Left forelimb (tissue), 1 donor: ENCODE results near the gene CAMK1.
"Not testable (repeated sequence)": the region's sequence is repeated elsewhere in the genome, so short reads cannot be mapped to it uniquely, and the experiment has no call there.

Experiments
- DNase-seq: peaks from one replicate; pipeline ENCODE4 v3.0.0-alpha.2; 2018; ENCODE audit warnings: low spot score

The CAMK1 gene

DNA sequence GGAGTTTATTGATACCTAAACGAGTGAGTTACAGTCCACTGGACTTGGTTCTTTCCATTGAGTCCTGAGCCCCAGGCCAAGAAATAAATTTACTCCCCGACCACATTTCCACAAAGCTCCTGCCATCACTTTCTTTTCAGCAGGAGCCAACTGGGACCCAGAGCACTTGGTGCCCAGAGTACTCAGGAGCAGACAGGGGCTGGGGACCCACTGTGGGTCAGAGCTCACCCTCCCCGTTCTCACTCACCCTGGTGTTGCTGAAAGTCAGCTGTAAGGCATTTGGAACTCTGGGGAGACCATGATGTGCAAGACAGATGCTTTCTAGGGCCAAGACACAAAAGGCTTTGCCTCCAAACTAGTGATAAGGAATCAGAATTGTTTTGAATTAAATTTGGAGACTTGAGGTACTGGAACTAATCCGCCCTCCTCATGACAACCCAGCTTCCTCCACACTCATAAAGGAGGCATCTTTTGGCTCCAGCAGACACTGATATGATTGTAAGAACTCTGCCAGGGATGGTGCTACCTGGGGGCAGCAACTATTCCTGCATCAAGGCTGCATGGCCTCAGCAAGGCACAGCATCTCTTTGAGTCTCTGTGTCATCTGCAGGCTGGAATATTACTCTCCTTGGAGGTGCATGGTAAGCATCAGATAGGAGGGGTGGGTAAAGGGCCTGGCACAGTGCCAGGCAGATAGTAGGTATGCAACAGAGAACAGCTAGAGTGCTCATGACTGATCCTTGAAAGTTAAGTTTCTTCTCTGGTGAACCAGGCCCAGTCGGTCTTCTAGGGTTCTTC, 7.3 kb upstream of the CAMK1 start:
- DNase-seq = no peak

- DNase-seq = not testable (repeated sequence)
Measured at GRCh38 chr3:9771007-9771406, 1.3 kb upstream of the CAMK1 start.

DNA sequence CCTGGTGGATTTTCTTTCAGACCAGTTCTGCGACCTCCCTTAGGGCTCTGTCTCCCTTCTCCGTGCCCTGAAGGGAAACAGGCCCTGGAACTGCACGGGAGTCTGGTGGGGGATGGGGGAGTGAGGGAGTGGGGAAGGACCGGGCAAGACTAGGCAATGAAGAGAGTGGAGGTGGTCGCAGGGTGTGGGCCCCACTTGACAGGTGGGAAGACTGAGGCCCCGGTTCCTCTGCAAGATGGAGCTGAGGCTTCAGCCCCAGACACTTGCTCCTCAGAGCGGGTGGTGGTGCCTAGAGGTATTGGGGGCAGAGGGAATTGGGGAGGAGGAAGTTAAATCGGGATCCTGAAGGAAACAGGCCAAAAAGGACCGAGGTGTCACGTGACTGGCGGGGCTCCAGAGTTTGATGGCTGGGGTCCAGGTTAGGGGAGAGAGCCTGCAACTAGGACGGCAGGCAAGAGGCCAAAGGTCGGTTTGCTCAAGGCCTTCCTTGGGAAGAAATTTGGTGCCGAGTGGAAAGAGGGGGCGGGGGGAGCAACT, 597 bp upstream of the CAMK1 start:
- peak; percentile 80 for DNase-seq

DNA sequence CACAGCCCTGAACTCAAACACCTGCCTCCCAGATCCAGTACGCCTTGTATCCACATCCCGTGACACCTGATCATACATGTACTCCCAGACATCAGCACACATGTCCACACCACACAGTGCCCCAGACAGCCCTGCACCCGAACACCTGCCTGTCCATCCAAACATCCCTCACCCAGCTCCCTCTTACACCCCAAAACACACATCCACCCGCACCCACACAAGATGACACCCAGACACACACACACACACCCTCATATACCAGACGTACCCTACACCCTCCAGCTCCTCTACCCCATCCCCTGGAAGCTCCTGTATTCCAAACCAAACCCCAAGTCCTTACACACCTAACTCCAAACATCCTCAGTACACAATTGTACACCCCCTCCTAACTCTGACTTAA, 735 bp downstream of the CAMK1 start:
- DNase-seq = no peak

DNA sequence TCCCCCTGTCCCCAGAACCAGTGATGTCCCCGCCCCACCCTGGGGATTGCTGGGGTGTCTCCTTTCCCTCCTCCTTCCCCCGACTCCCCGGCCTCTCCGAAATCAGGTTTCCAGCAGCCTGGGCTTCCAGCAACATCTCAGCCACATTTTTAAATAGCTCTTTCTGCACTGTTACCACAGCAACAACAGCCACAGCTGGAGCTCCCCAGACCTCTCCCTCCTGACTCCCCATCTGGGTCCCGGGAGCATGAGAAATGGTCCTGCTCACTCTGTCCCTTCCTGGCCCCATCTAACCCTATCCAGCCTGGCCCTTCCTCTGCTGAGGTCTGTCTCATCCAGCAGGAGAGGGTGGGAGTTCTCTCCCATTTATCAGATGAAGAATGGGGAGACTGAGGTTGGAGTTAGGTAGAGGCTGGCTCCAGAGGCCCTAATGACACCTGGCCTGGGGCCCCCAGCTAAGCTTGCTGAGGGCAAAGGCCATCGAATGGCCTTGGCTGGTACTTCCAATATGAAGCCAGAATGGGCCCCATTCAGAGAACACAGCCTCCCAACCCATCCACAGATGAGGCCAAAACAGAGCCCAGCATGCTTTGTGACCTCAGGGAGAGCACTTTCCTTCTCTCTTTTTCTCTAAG, 1.5 kb downstream of the CAMK1 start:
- DNase-seq = no peak

- DNase-seq = no peak
Measured at GRCh38 chr3:9767418-9767817, 2.3 kb downstream of the CAMK1 start.

DNA sequence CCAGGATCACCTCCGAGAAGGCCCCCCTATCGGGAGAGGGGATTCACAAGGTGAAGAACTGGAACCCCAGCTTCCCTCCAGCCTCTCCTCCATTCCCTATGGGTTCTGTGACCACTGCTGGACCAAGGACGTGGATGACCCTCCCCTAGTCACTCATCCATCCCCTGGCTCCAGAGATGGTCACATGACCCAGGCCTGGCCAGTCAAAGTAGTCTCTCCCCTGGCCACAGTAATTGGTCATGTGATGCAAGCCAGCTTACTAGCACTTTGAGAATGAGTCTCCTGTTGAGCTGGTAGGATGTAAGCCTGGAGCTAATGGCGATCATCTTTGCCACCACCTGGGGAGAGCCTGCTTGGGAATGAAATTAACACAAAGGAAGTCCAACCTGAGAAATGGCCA, 3.9 kb downstream of the CAMK1 start:
- DNase-seq = no peak

DNA sequence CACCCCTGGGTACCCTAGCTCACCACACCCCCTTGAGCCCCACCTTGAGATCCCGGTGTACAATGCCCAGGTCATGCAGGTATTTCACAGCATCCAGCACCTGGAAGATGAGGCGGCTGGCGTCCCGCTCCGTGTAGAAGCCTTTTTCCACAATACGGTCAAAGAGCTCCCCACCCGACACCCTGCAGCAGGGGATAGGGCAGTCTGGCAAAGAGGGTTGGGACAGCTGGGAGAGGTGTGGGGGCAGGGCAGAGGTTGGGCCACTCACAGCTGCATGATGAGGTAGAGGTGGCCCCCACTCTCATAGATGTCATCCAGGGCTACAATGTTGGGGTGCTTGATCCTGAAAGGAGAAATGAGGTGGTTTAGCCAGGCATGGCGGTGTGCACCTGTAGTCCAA, 6.9 kb downstream of the CAMK1 start:
- no peak for DNase-seq

DNA sequence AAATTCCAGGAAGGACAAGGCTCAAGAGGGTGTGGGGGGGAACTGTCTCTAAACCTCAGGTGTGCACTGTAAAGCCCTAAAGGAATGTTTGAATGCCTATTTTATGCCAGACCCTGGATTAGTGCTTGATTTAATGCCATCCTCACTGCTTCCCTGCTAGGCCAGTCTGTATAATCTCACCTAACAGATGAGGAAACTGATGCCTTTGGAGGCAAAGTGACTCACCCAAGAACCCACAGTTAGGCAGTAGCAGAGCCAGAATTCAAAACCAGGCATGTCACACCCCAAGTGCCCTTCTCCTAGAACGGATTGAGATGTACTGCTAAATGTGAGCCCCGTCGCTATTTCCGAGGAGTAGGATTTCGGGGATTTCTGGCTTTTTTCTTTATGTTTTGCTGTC, 7.8 kb downstream of the CAMK1 start:
- no peak for DNase-seq

DNA sequence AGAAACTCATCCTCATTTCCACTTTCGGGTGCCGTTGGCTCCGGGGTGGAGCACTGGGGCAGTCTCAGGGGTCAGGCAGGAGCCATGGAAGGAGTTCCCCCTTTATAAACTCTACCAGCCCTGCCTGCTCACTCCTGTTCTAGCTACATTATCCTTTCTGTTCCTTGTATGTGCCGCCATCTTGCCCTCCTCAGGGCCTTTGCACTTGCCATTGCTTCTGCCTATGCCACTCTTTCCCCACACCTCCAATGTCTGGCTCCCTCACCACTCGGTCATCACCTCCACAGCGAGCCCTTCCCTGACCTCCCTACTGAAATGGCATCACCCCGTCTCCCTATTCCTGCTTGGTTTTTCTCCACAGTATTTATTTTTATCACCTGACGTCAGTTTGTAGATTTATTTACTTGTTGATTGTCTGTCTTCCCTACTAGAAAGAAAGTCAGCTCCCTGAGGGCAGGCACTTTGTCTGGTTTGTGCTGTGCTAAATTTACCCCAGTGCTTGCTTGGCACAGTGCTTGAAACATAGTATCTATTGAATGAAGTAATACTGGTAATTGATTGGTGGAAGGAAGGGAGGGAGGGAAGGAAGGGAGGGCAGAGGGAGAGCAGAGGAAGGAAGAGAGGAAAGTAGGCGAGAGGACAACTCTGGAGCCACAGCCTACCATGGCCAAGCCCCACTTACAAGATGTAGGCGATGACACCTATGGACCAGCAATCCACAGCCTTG, 8.8 kb downstream of the CAMK1 start:
- DNase-seq = no peak

DNA sequence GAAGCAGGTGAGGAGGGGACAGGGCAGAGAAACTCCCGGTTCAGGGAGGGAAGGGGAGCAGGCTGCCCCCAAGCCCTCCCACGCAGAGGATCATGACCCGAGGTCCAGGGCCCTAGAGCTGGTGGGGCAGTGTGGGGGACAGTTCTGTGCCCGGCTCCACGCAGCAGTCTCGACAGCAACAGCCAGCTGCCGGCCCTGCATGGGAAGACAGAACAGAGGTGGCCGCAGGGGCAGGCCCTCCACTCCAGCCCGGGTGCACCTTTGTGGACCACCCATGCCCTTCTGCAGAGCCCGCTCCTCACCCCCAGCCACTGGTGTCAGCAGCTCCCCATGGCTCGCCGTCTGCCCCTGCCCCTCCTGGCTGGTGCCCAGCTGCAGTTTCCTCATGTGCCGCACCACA, 12.3 kb downstream of the CAMK1 start:
- no peak for DNase-seq

GRCh38 chr3:9754678-9755077, 15.1 kb downstream of the CAMK1 start:
- DNase-seq = no peak

GRCh38 chr3:9750556-9751411, 19.0 kb downstream of the CAMK1 start:
- DNase-seq = no peak

GRCh38 chr3:9749645-9750555, 19.8 kb downstream of the CAMK1 start, which contains the start of gene OGG1:
Gene OGG1 (plus strand): TSS chr3:9749952. CDS start chr3:9750287, 335 bp downstream.
- peak; percentile 95 for DNase-seq

GRCh38 chr3:9749296-9749644, 20.5 kb downstream of the CAMK1 start:
- peak; percentile 75 for DNase-seq

DNA sequence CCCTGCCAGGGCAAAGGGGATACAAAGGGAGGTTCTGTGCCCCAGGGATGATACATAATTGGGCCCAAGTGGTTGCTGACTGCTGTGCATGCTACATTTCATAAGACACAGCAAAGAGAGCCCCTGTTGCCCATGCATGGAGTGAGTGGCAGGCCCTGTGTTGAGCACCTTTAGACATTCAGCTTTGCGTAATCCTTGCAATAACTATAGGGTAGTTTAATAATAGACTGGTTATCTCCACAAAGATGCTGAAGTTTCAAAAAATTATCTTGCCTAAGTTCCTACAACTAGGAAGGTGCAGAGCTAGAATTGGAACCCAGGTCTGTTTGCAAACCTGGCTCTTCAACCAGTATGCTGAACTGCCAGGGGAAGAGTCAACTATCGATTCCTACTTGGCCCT, 21.7 kb downstream of the CAMK1 start:
- no peak for DNase-seq

DNA sequence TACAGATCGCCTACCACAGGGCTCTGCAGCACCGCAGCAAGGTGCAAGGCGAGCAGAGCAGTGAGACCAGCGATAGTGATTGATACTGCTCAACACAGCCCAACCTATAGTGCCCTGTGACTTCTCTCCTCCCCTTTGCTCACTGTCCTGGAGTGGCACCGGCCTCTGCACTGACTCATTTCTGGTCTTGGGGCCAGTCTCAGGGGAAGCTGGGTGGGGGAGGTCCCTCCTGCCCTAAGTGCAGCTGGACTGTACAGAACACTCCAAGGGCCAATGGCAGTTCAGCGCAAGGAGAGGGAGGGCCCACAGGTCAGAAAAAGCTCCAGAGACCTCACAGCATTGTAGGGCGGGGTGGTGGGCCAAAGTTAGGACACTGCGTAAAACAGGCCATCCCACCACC, 22.5 kb downstream of the CAMK1 start:
- DNase-seq = no peak

DNA sequence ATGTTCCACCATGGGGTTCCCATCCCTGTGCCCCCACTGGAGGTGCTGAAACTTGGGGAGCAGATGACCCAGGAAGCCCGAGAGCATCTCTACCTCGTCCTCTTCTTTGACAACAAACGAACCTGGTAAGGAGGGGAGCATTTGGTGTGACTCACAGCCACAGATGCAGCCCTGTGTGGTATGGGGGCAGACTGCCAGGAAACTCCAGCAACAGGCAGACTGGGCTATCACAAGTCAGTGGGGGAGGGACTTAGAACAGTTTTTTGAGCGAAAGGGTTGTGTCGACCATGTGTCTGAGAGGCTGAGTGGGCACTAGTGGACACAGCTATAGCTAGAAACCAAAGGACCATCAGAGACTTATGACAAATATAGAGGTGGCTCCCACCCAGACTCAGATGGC, 23.4 kb downstream of the CAMK1 start:
- DNase-seq = no peak

DNA sequence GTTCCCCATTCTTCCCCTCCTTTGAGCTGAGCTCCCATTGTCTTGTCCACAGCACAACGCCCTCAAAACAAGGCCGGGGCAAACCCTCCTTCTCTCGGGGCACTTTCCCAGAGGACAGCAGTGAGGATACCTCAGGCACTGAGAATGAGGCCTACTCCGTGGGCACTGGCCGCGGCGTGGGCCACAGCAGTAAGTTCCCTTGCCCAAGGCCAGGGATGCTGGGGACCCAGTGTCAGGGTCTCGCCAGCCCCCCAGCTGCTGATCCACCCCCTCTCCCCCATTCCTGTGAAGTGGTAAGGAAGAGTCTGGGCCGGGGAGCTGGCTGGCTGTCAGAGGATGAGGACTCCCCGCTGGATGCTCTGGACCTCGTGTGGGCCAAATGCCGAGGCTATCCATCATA, 24.2 kb downstream of the CAMK1 start:
- no peak for DNase-seq

GRCh38 chr3:9744162-9744561, 25.6 kb downstream of the CAMK1 start:
- no peak for DNase-seq

GRCh38 chr3:9743548-9743947, 26.2 kb downstream of the CAMK1 start:
- DNase-seq = no peak
